Measurements from ENCODE around the gene PPBP. TPM values are rescaled to one million over a fixed set of nuclear protein-coding genes. Genes with fewer than 3 reads are reported as not detected.

PPBP gene
- total and polyA plus RNA-seq, 2 experiments from 2014 or later: not detected

GRCh38 chr4:74030285-74030684 lies 42.3 kb upstream of the PPBP start:
- H3K9me3 ChIP-seq (ENCODE audit: low read depth): no peaks in the 10 kb centered on the region

GRCh38 chr4:74028504-74028903 lies 40.5 kb upstream of the PPBP start:
- H3K36me3 ChIP-seq: no peaks in the 10 kb centered on the region
- no peak overlapping the region for H3K27ac ChIP-seq
- no peaks in the 10 kb centered on the region for H3K4me1 ChIP-seq (ENCODE audit: low read depth)
- no peak overlapping the region for H3K4me3 ChIP-seq
- no peak for DNase-seq (ENCODE audit: low read depth in 1 of 2, low spot score in 1 of 2)
- H3K9me3 ChIP-seq (ENCODE audit: low read depth): no peaks in the 10 kb centered on the region
- no peaks in the 10 kb centered on the region for H3K27me3 ChIP-seq
- TF ChIP-seq, protein P1, sequence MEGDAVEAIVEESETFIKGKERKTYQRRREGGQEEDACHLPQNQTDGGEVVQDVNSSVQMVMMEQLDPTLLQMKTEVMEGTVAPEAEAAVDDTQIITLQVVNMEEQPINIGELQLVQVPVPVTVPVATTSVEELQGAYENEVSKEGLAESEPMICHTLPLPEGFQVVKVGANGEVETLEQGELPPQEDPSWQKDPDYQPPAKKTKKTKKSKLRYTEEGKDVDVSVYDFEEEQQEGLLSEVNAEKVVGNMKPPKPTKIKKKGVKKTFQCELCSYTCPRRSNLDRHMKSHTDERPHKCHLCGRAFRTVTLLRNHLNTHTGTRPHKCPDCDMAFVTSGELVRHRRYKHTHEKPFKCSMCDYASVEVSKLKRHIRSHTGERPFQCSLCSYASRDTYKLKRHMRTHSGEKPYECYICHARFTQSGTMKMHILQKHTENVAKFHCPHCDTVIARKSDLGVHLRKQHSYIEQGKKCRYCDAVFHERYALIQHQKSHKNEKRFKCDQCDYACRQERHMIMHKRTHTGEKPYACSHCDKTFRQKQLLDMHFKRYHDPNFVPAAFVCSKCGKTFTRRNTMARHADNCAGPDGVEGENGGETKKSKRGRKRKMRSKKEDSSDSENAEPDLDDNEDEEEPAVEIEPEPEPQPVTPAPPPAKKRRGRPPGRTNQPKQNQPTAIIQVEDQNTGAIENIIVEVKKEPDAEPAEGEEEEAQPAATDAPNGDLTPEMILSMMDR (IDR thresholded peaks at IDR 0.05; ENCODE audit: low read depth, low read length): no peak

More at GRCh38 chr4:74030285-74030684, 42.3 kb upstream of the PPBP start:
- no peak for DNase-seq (ENCODE audit: low read depth in 1 of 2, low spot score in 1 of 2)
- no peaks in the 10 kb centered on the region for H3K4me1 ChIP-seq (ENCODE audit: low read depth)
- H3K36me3 ChIP-seq: no peaks in the 10 kb centered on the region
- no peak overlapping the region for H3K27ac ChIP-seq
- TF ChIP-seq, protein P1 (IDR thresholded peaks at IDR 0.05; ENCODE audit: low read depth, low read length): no peak
- H3K4me3 ChIP-seq: no peak overlapping the region
- H3K27me3 ChIP-seq: no peaks in the 10 kb centered on the region

DNA sequence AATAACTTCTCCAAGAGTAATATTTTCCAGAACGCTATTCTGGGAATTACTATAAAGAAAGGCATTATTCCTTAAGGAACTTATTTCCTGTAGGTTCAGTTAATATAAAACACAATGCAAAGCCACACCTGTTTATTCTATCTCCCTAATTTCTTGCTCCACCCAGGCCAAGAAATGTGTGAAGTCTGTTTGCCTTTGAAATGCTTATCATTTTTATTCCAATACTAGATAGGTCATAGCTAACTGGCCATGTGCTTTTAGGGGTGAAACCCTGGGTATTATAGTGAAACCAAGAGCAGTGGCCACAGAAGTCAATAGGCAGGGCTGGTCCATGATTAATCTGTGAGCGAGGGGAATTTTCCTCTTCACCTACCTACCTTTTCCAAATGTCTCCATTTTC lies 35.7 kb upstream of the PPBP start:
- Histone ChIP-seq H3K9me3 (ENCODE audit: low read depth) (no peaks in the 10 kb centered on the region), H3K4me3 (no peak overlapping the region), H3K27ac (no peak overlapping the region), H3K4me1 (ENCODE audit: low read depth) (no peaks in the 10 kb centered on the region), H3K36me3 (no peaks in the 10 kb centered on the region), H3K27me3 (no peaks in the 10 kb centered on the region)
- DNase-seq (ENCODE audit: low read depth in 1 of 2, low spot score in 1 of 2): no peak
- TF ChIP-seq, protein P1 (IDR thresholded peaks at IDR 0.05; ENCODE audit: low read depth, low read length): no peak

GRCh38 chr4:74021601-74022000 lies 33.6 kb upstream of the PPBP start:
- Histone ChIP-seq H3K27ac (no peak overlapping the region), H3K4me1 (ENCODE audit: low read depth) (no peaks in the 10 kb centered on the region), H3K9me3 (ENCODE audit: low read depth) (no peaks in the 10 kb centered on the region), H3K4me3 (no peak overlapping the region), H3K27me3 (no peaks in the 10 kb centered on the region), H3K36me3 (no peaks in the 10 kb centered on the region)
- DNase-seq (ENCODE audit: low read depth in 1 of 2, low spot score in 1 of 2): no peak
- TF ChIP-seq, protein P1 (IDR thresholded peaks at IDR 0.05; ENCODE audit: low read depth, low read length): no peak

- H3K27ac ChIP-seq: no peak overlapping the region
- no peak overlapping the region for H3K4me3 ChIP-seq
- no peaks in the 10 kb centered on the region for H3K4me1 ChIP-seq (ENCODE audit: low read depth)
- no peaks in the 10 kb centered on the region for H3K9me3 ChIP-seq (ENCODE audit: low read depth)
- TF ChIP-seq, protein P1 (IDR thresholded peaks at IDR 0.05; ENCODE audit: low read depth, low read length): no peak
- no peaks in the 10 kb centered on the region for H3K36me3 ChIP-seq
- no peaks in the 10 kb centered on the region for H3K27me3 ChIP-seq
- no peak for DNase-seq (ENCODE audit: low read depth in 1 of 2, low spot score in 1 of 2)
Measured at GRCh38 chr4:74018771-74019170, 30.8 kb upstream of the PPBP start.

GRCh38 chr4:74018116-74018515 lies 30.1 kb upstream of the PPBP start:
- Histone ChIP-seq H3K4me3 (no peak overlapping the region), H3K4me1 (ENCODE audit: low read depth) (no peaks in the 10 kb centered on the region), H3K9me3 (ENCODE audit: low read depth) (no peaks in the 10 kb centered on the region), H3K36me3 (no peaks in the 10 kb centered on the region), H3K27ac (no peak overlapping the region), H3K27me3 (no peaks in the 10 kb centered on the region)
- no peak for DNase-seq (ENCODE audit: low read depth in 1 of 2, low spot score in 1 of 2)
- TF ChIP-seq, protein P1 (IDR thresholded peaks at IDR 0.05; ENCODE audit: low read depth, low read length): no peak
